ENCODE results near the gene SLIT1. TPM values are rescaled to one million over a fixed set of nuclear protein-coding genes. Genes with fewer than 3 reads are reported as not detected.

SLIT1 gene
- total RNA-seq, 1 experiment from 2014 or later: not detected

DNA sequence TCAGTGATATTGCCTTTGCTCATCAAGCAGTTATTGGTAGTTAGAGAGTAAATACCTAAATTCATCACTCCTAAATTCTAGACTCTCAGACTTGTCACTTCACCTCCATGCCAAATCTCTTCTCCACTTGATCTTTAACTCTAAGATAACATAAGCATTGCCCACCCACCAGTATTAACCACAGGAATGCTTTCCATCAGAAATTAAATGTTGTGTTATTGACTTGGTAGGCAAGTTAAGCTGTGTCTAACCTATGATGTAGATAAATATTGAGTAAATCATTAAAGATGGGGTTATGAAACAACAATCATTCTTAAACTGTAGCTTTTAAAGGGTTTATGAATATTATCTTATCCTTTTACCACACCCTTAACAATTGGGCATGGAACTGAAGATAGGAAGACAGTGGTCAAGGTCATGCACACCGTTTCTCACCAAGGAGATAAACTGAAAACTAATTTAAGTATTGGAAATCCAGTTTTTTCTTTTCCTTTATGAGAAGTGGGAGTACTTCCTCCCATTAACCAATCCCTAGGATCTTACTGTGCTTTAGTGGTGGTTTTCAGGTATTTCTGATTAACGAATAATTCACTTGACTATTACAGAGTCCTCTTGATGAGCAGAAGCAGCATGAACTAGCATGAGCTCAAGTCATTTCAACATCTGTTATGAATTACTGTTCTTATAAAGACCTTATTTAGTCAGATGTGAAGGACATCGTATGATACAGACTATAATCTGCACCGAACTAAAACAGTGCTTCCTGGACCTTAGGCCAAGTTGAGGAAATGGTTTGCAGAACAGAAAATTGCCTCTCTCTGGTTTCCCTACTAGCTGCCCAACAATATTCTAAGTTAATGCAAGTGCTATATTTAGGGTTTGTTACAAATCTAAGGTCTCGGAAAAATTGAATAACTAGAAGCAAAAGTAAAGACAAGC is 211.7 kb downstream of the SLIT1 start:
- no peak for DNase-seq (ENCODE audit: low spot score)

DNA sequence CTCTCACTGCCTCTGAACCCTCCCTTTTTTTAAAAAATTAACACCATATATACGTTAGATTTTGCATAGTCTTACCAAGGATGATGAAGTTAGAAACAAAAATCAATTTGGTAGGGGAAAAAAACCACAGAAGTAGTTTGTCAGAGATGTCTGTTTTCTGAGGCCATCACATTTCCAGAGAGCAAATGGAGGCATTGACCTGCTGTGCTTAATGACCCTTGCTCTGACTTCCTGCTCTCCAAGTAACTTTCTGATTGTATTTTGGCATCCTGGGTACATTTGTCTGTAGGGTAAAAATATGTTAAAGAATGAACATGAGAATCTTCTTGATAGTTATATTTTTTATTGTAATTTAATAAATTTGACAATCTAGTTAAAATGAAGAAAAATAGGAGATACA is 213.5 kb downstream of the SLIT1 start:
- no peak for DNase-seq (ENCODE audit: low spot score)

GRCh38 chr10:96971324-96971723 is 214.4 kb downstream of the SLIT1 start:
- no peak for DNase-seq (ENCODE audit: low spot score)

- no peak for DNase-seq (ENCODE audit: low spot score)
These were observed 216.9 kb downstream of the SLIT1 start for GRCh38 chr10:96968682-96969423.

- no peak for DNase-seq (ENCODE audit: low spot score)
These were observed 217.9 kb downstream of the SLIT1 start for GRCh38 chr10:96967847-96968246.

- no peak for DNase-seq (ENCODE audit: low spot score)
These were observed 221.6 kb downstream of the SLIT1 start for GRCh38 chr10:96964131-96964530.

DNA sequence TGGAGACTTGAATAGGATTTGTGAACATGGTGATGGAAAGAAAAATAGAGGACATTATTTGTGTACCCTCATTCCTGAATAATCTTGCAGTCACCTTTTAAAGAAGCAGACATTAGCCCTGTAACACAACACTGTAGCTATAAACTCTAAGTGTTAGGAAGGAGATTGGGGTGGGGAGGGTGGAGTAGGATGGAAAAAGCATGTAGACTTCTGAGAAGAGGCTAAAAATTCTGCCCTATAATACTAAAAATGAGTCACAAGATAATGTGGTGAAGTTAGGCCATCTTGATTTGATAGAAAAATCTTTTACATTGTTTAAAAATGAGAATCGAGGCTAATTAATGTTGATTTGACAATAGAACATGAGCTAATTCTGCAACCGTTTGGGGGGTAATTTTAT is 224.9 kb downstream of the SLIT1 start:
- DNase-seq (ENCODE audit: low spot score): no peak

DNA sequence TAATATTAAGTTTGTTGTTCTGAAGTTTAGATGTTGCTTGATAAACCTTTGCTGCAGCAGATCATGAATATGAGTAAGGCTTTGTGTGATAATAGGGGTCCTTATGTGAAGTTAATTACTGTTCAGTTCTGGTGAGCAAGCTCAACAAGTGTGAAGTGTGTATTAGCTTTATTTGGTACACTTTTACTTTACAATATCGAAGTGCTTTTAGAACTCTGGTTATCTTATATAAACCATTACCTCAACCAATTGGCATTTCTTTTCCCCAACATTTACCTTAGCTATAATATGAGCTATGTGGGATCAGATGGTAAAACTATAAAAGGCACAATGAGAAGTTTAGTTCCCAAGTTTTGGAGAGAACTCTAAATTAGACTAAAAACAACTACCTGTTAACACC is 226.0 kb downstream of the SLIT1 start:
- DNase-seq (ENCODE audit: low spot score): no peak

DNA sequence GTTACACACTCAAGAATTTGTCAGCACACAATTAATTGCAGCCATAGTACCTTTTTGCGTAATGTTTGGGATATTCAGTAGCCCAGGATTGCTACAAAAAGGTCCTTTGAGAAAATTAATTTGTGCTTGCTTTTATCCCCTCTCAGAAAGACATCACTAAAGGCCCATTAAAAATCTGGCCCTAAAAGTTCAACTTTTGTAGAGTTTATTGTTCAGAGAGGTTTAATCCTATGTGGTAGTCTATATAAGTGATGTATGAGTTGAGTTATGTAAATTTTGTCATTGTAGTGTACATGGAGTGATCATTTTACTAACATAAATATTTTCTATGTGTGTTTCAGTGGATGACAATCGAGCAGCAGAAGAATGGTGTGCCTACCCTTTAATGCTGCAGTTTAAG is 227.7 kb downstream of the SLIT1 start:
- DNase-seq (ENCODE audit: low spot score): no peak

DNA sequence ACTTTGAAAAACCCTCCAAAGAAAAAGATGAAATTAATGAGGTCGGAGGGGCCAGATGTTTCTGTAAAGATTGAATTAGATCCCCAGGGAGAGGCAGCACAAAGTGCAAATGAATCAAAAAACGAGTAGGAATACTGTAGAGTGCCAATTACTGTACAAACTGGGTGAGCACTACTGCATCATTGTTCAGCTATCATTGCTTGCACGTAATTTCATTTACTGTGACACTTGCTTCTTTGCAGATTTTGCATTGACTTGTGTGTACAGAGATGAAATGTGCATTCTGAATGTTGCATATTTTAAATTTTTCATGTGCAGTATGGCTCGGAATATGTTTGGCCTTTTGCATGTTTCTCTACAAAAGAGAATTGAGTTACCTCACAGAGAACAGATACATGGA is 230.0 kb downstream of the SLIT1 start:
- DNase-seq (ENCODE audit: low spot score): no peak

DNA sequence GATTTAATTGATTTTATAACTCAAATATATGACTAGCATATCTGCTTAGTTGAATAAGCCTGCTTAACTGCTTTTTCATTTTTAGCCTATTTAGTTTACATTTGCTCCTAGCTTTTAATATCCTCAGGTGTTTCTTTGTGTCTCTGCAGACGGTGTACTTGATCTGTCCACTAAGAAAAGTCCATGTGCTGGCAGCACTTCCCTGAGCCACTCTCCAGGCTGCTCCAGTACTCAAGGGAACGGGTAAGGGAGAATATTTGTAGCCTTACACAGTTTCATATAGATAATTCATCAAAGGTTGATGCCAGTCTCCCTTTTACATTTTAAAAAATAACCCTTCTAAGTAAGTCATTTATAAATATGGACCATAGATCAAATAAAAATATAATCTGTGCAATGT is 233.8 kb downstream of the SLIT1 start:
- no peak for DNase-seq (ENCODE audit: low spot score)

DNA sequence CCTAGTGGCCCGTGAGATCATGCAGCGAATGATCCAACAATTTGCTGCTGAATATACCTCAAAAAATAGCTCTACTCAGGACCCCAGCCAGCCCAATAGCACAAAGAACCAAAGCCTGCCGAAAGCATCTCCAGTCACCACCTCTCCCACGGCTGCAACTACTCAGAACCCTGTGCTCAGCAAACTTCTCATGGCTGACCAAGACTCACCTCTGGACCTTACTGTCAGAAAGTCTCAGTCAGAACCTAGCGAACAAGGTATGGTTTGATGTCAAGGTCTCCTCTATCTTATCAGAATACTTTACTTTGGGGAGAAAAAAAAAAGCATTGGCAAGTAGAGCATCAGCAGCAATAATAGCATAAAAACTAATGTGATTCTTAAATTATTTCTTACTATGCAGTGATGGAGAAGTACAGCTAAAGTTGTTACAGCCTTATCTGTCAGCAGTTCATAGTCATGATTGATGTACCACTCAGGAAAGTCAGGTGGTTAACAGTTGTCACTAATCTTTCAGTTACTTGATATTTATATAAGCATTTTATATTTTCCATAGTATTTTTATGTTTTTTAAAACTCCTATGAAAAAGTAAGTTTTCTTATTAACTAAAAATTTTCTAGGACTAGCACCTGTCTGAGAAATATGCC is 236.6 kb downstream of the SLIT1 start:
- no peak for DNase-seq (ENCODE audit: low spot score)

Other genes starting within 250 kb of the SLIT1 start
- 15.2 and 16.1 TPM in 2 replicates for gene ARHGAP19, start 106.7 kb upstream of the SLIT1 start, total RNA-seq (2014; rRNA removed; shearing (Covaris generic))
- 1.8 and 2.3 TPM in 2 replicates for gene FRAT1, start 133.3 kb upstream of the SLIT1 start, total RNA-seq (2014; rRNA removed; shearing (Covaris generic))
- gene FRAT2, start 148.8 kb upstream of the SLIT1 start, total RNA-seq (2014; rRNA removed; shearing (Covaris generic)): 4.0 and 4.2 TPM in 2 replicates
- 47.9 and 52.8 TPM in 2 replicates for gene RRP12, start 215.4 kb upstream of the SLIT1 start, total RNA-seq (2014; rRNA removed; shearing (Covaris generic))
- gene PGAM1, start 240.2 kb upstream of the SLIT1 start, total RNA-seq (2014; rRNA removed; shearing (Covaris generic)): 967 and 1,053 TPM in 2 replicates